Esophagus mucosa (tissue), 1 donor: ENCODE data around the gene ACSF2. TPM values are rescaled to one million over a fixed set of nuclear protein-coding genes. Genes with fewer than 3 reads are reported as not detected.

Experiments used
- ATAC-seq: fragments of 200-7000 bp; cut with Tn5 transposase; one replicate; pipeline ENCODE4 v1.9.1; 2020
- total RNA-seq: library from RNA; stranded (reverse); gene quantifications from one replicate; pipeline ENCODE4 v1.2.4, GENCODE V29; 2023
- donor health status: DM: yes; HTN: yes; CAD: no.

ACSF2 gene
- total RNA-seq, 1 donor from 2014 or later: 15.1 TPM

GRCh38 chr17:50478391-50479381, 52.7 kb downstream of the ACSF2 start, which contains the start of gene RSAD1:
TSS of gene RSAD1 (plus strand) at chr17:50478860. CDS start at chr17:50478885, 25 bp downstream.
- ATAC-seq: peak; percentile 90

GRCh38 chr17:50479522-50480141, 53.6 kb downstream of the ACSF2 start:
- peak; percentile 46 for ATAC-seq

DNA sequence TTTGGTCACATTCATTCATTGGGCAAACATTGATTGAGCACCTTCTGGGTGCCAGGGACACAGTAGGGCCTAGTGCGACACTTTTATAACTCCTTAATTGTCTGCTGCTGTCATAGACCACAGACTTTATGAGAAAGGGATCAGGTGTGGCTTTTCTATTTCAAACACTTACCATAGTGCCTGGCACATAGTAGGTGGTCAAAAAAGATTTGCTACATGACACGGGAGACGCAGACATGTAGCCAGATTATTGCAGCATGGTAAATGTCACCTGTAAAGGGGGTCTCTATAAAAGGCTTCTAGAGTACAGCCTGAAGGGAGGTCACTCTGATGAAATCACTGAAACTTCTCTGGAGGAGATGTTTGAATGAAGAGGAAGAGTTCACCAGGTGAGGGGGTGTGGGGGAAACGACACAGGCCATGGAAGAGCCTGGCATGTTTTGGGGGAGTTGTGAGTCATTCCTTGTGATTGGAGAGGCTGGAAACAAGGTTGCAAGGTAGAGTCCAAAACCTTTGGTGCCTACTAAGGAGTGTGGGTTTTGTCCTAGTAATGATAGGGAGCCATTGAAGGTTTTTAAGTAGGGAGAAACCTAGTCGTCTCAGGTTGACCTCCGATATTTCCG, 54.2 kb downstream of the ACSF2 start:
- ATAC-seq: no peak

- ATAC-seq: no peak
These were observed 55.0 kb downstream of the ACSF2 start for GRCh38 chr17:50480854-50481490.

DNA sequence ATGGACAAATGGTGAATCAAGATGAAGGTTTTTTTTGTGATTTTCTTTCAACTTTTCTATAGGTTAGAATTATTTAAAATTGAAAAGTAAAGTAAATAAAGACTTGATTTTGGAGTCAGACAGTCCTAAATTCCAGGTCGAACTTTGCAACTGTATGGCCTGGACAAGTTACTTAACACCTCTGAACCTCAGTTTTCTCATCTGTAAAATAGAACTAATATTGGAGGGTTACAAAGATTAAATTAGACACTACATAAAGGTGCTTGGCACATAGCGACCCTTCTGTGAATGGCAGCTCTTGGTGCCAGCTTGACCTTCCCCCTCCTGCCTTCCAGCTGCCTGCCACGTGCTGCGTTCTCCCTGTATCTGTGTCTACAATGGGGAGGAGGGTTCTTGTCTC, 55.6 kb downstream of the ACSF2 start:
- no peak for ATAC-seq

- ATAC-seq: no peak
These were observed 56.1 kb downstream of the ACSF2 start for GRCh38 chr17:50482110-50482509.

DNA sequence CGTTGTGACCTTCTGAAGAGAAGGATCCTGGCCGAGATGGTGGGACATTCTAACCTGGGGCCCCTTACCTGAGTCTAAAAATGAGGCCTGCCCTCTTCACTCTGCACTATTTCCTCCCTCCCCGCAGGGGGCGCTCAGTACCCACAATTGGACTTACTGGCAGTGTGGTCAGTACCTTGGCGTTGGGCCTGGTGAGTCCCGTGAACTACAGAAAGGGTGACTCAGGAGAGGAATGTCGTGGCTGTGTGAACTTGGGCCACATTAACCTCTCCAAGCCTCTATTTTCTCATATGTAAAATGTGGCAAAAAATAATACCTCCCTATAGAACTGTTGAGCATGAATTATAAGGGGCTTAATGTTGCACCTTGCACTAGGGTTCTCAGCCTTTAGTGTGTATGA, 56.5 kb downstream of the ACSF2 start:
- ATAC-seq: peak; percentile 66

DNA sequence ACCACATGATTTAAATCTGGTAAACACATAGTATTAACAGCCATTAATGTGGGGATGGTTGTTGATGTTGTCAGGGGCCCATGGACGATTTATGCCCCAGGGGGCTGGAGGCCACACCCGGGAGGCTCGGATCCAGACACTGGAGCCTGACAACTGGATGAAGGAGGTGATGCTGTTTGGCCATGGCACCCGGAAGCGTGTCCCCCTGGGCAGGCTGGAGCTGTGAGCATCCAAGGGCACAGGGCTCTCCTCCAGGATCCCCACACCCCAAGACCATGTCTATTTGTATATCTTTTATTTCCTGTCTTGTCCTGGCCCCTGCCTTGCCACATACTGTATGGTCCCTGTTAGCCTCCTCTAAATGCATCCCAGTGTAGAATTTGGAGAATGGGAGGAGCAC, 57.2 kb downstream of the ACSF2 start:
- ATAC-seq: no peak

GRCh38 chr17:50484386-50485155, 58.6 kb downstream of the ACSF2 start:
- no peak for ATAC-seq

- peak; percentile 95 for ATAC-seq
These were observed 61.4 kb downstream of the ACSF2 start for GRCh38 chr17:50487213-50488096.

DNA sequence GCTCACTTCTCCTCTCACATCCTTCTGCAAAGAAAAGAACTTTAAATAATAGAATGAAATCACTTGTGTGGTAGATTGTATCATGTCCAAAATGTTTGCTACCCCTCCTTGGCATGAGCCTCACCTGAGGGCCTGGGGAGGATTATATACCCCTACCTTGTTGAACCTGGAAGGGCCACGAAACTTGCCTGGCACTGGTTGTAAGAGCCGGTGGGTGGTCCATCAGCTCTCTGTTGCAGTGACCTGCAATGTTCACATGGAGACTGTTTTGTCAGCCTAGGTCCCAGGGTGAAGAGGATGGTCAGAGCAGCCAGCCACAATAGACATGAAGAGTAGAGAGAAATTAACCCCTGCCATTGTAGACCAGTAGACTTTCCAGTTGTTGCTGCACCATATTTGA, 62.9 kb downstream of the ACSF2 start:
- ATAC-seq: no peak

DNA sequence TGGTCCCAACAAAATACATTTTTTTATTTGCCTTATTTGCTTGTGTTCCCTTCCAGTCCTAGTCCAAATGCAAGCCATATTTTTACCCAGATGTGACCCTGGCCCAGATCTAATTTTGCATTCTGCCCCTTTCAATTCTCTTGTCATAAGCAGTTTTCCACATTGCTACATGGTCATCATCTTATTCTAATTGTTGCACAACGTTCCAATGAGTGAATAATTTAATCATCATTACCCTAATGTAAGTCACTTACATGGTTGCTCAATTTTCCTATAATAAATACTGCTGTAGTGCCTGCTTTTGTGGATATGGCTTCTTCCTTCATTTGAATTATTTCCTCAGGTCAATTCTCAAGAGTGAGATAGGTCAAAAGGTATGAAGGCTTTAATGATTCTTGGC, 65.5 kb downstream of the ACSF2 start:
- no peak for ATAC-seq

GRCh38 chr17:50492214-50492613, 66.2 kb downstream of the ACSF2 start:
- ATAC-seq: no peak

DNA sequence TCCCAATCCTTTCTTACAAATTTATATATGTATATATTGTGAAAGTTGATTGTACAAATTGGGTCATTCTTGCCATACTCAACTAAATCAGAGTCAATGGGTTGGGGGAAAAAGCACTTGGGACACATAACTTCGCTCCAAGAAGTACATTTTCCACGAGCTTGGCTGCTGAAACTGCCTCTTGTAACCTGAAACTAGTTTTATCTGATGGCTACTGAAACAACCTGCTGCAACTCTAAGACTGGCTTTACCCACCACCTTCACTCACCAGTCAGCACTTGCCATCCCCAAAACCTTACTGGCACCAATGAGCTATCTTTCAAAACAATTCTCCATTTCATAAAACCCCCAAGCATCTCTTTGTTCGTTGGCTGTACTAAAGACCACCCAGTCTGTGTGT, 67.7 kb downstream of the ACSF2 start:
- ATAC-seq: no peak

DNA sequence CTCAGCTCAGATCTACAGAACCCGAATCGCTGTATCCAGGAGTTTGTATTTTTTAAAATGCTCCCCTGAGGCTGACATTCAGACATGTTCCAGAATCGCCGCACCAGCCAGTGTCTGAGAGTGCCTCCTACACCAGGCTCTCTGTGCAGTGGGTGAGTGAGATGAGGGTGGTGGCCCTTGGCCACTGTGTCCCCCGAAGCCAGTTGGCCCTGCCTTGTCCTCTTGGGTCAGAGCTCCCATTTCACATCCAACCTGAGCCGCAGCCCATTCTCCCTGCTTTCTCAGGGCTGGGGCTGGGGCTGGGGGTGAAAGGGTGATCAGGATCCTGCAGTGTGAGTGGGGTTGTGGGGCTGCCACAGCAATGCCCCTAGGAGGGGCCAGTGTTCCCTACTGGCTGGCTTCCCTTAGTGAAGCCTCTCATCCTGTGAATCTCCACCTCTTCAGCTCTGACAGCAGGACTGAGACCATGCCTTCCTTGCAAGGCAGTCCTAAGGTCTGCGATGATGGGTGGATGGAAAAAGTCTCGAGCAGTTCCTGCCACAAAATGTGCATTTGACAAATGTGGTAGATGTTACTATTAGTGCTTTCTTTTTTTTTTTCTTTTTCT, 69.3 kb downstream of the ACSF2 start:
- no peak for ATAC-seq

- no peak for ATAC-seq
These were observed 69.9 kb downstream of the ACSF2 start for GRCh38 chr17:50495918-50496317.

DNA sequence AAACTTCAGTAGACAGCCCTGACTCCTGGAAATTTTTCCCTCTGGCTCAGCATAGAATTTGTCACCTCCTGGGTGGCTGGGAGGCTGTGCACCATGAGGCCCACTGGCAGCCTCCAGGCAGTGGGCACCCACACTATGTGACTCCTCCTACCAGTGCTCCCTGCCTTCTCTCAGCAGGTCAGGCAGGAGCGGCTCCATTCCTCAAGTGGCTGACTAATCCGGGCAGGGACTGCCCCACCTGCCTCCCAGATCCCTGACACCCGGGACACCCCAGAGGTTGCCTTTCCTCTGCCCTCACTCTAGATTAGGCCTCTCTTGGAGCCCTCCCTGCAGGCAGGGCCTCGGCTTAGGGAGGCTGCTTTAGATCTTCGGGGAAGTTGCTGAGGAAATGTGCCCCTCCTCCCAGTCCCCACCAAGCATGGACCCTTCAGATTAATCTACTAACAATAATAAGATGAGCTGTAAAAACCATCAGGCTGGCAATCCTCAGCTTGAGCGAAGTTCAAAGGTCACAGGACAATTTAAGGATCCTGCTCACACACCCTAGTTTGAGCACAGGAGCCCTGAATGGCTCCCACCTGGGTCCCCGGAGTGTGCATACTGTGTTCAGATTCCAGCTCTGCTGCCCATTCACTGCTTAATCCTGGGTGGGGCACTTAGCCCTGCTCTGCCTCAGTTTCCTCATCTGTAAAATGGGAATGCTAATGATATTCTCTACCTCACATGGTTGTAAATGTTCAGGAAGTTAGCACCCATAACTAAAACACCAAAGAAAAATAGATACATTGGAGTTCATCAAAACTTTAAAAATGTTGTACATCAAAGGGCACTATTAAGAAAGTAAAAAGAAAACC, 72.2 kb downstream of the ACSF2 start:
- peak; percentile 97 for ATAC-seq

DNA sequence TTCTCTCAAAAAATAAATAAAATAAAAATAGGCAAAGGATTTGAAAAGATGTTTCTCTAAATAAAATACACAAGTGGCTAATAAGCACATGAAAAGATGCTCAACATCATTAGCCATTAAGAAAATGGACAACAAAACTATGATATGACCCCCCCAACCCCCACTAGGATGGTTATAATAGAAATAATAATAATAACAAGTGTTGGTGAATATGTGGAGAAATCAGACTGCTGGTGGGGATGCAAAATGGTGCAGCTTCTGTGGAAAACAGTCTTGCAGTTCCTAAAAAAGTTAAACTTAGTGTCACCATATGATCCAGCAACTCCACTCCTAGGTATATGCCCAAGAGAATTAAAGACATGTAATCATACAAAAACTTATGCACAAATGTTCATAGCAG, 73.3 kb downstream of the ACSF2 start:
- no peak for ATAC-seq

GRCh38 chr17:50499721-50500120, 73.7 kb downstream of the ACSF2 start:
- no peak for ATAC-seq

DNA sequence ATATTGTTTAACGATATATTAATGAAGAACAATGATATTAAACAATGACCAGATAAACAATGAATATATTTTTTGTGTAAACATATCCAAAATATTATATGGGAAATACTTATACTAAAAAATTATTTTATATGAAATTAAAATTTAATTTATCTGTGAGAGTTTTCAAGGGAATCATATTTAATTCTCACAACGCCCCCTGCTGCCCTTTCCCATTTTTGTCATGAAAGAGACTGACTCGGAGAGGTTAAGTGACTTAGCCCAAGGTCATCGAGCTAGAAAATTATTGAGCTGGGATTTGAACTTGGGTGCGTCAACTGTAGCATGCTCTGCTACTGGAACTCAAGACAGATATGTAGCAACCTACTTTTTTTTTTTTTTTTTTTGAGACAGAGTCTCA, 75.0 kb downstream of the ACSF2 start:
- ATAC-seq: no peak
